Muscle layer of duodenum (tissue), 2 donors: Measurements from ENCODE around the gene YWHAG.
A peak's percentile ranks its signal among the peaks of the same experiment; 100 is the strongest.
"Not testable (repeated sequence)": the region's sequence is repeated elsewhere in the genome, so short reads cannot be mapped to it uniquely, and the experiment has no call there.

Source experiments
- H3K27ac ChIP-seq: one replicate; pipeline ENCODE4 v1.7.0; 2013; ENCODE audit warnings: mild to moderate bottlenecking, low read length
- H3K27me3 ChIP-seq: one replicate; pipeline ENCODE4 v1.7.0; 2013; ENCODE audit warnings: low read depth, mild to moderate bottlenecking, control low read depth, low read length
- H3K36me3 ChIP-seq, 2 donors: one replicate each; pipeline ENCODE4 v1.7.0; 2013; ENCODE audit warnings: low read length in 2 of 2, control low read depth in 1 of 2, mild to moderate bottlenecking in 1 of 2; ENCODE audit not compliant: insufficient read depth in 2 of 2, control insufficient read depth in 1 of 2
- H3K4me1 ChIP-seq, 2 donors: one replicate each; pipeline ENCODE4 v1.7.0; 2013; ENCODE audit warnings: low read length in 2 of 2, mild to moderate bottlenecking in 2 of 2, control low read depth in 1 of 2, moderate library complexity in 1 of 2; ENCODE audit not compliant: insufficient read depth in 2 of 2, control insufficient read depth in 1 of 2
- H3K4me3 ChIP-seq, 2 donors: one replicate each; pipeline ENCODE4 v1.7.0; 2013; ENCODE audit warnings: low read length in 2 of 2, low read depth in 1 of 2, mild to moderate bottlenecking in 1 of 2
- H3K9me3 ChIP-seq, 2 donors: one replicate each; pipeline ENCODE4 v1.7.0; 2013; ENCODE audit warnings: low read length in 2 of 2, control low read depth in 1 of 2, mild to moderate bottlenecking in 1 of 2; ENCODE audit not compliant: control insufficient read depth in 1 of 2
- donor health status: healthy.

YWHAG gene

GRCh38 chr7:76394957-76395356, 36.2 kb upstream of the YWHAG start:
- peaks cover 8 to 21% of the 10 kb centered on the region in 2 donors for H3K4me1 ChIP-seq

GRCh38 chr7:76393116-76394031, 34.6 kb upstream of the YWHAG start:
- Histone ChIP-seq H3K27ac (peak overlapping the region; percentile 85), H3K27me3 (no peaks in the 10 kb centered on the region), H3K9me3 (no peaks in the 10 kb centered on the region), H3K36me3 (no peaks in the 10 kb centered on the region), H3K4me3 (peak overlapping the region; percentile 65 to 80), H3K4me1 (peaks cover 12 to 28% of the 10 kb centered on the region in 2 donors)

More at GRCh38 chr7:76394957-76395356, 36.2 kb upstream of the YWHAG start:
- Histone ChIP-seq H3K4me3 (no peak overlapping the region), H3K36me3 (no peaks in the 10 kb centered on the region), H3K9me3 (no peaks in the 10 kb centered on the region), H3K27me3 (no peaks in the 10 kb centered on the region), H3K27ac (no peak overlapping the region)

- Histone ChIP-seq H3K27ac (peak overlapping the region; percentile 85), H3K36me3 (no peaks in the 10 kb centered on the region), H3K4me1 (peaks cover 12 to 25% of the 10 kb centered on the region in 2 donors), H3K9me3 (no peaks in the 10 kb centered on the region), H3K4me3 (peak overlapping the region; percentile 54 to 80), H3K27me3 (no peaks in the 10 kb centered on the region)
These were observed 33.8 kb upstream of the YWHAG start for GRCh38 chr7:76392531-76393115.

GRCh38 chr7:76390092-76390491, 31.3 kb upstream of the YWHAG start:
- Histone ChIP-seq H3K4me1 (peaks cover 8 to 18% of the 10 kb centered on the region in 2 donors), H3K9me3 (no peaks in the 10 kb centered on the region), H3K27ac (no peak overlapping the region), H3K27me3 (no peaks in the 10 kb centered on the region), H3K36me3 (no peaks in the 10 kb centered on the region), H3K4me3 (no peak overlapping the region)

- H3K27ac ChIP-seq, H3K9me3 ChIP-seq, H3K27me3 ChIP-seq, H3K36me3 ChIP-seq, H3K4me3 ChIP-seq: not testable (repeated sequence)
- peaks cover 4 to 10% of the 10 kb centered on the region in 2 donors for H3K4me1 ChIP-seq
These were observed 29.0 kb upstream of the YWHAG start for GRCh38 chr7:76387789-76388188.

GRCh38 chr7:76386691-76387260, 28.0 kb upstream of the YWHAG start:
- H3K27me3 ChIP-seq, result no peaks in the 10 kb centered on the region
- no peaks in the 10 kb centered on the region for H3K36me3 ChIP-seq
- H3K27ac ChIP-seq, result no peak overlapping the region
- H3K4me1 ChIP-seq, result peaks cover 4 to 7% of the 10 kb centered on the region in 2 donors
- no peaks in the 10 kb centered on the region for H3K9me3 ChIP-seq
- no peak overlapping the region for H3K4me3 ChIP-seq

- H3K27ac ChIP-seq, result no peak overlapping the region
- H3K9me3 ChIP-seq, result no peaks in the 10 kb centered on the region
- no peak overlapping the region for H3K4me3 ChIP-seq
- no peaks in the 10 kb centered on the region for H3K27me3 ChIP-seq
- peaks cover 0 to 4% of the 10 kb centered on the region in 2 donors for H3K36me3 ChIP-seq
- peaks cover 2 to 3% of the 10 kb centered on the region in 2 donors for H3K4me1 ChIP-seq
These were observed 24.5 kb upstream of the YWHAG start for GRCh38 chr7:76383089-76383944.

- H3K36me3 ChIP-seq, result peaks cover 0 to 4% of the 10 kb centered on the region in 2 donors
- H3K9me3 ChIP-seq, result no peaks in the 10 kb centered on the region
- no peaks in the 10 kb centered on the region for H3K27me3 ChIP-seq
- no peak overlapping the region for H3K4me3 ChIP-seq
- no peak overlapping the region for H3K27ac ChIP-seq
- H3K4me1 ChIP-seq, result peaks cover 3 to 9% of the 10 kb centered on the region in 2 donors
These were observed 23.0 kb upstream of the YWHAG start for GRCh38 chr7:76381814-76382213.

- peaks cover 3 to 9% of the 10 kb centered on the region in 2 donors for H3K4me1 ChIP-seq
- peak overlapping the region; percentile 92 for H3K27ac ChIP-seq
- H3K27me3 ChIP-seq, result no peaks in the 10 kb centered on the region
- H3K9me3 ChIP-seq, result no peaks in the 10 kb centered on the region
- H3K36me3 ChIP-seq, result peaks cover 0 to 4% of the 10 kb centered on the region in 2 donors
- peak overlapping the region; percentile 46 to 52 for H3K4me3 ChIP-seq
These were observed 21.8 kb upstream of the YWHAG start for GRCh38 chr7:76380623-76380966.

GRCh38 chr7:76377186-76377918, 18.6 kb upstream of the YWHAG start:
- no peak overlapping the region for H3K27ac ChIP-seq
- peaks cover 3 to 18% of the 10 kb centered on the region in 2 donors for H3K4me1 ChIP-seq
- H3K27me3 ChIP-seq, result no peaks in the 10 kb centered on the region
- H3K9me3 ChIP-seq, result no peaks in the 10 kb centered on the region
- peaks cover 0 to 4% of the 10 kb centered on the region in 2 donors for H3K36me3 ChIP-seq
- H3K4me3 ChIP-seq, result no peak overlapping the region
